SK-MEL-5 (cell line): ENCODE results near the gene ABCB9. TPM values are rescaled to one million over a fixed set of nuclear protein-coding genes. Genes with fewer than 3 reads are reported as not detected.

Source experiments
- DNase-seq: peaks from one replicate; pipeline ENCODE4 v3.0.0-alpha.2; 2016; ENCODE audit warnings: low read depth, low spot score
- in situ Hi-C: cut with HindIII; loops from 2 replicates; pipeline ENCODE4 v1.10.0; 2016; ENCODE audit warnings: low sequenced_read_pairs, high pct_unique_total_duplicates, low pct_unique_long_range_greater_than_20kb
- total RNA-seq: library from RNA; depleted of rRNA; stranded (reverse); fragments of >200 nt; shearing (Covaris generic); gene quantifications from 2 replicates; pipeline ENCODE4 v1.2.3, GENCODE V29; 2014

ABCB9 gene
- total RNA-seq, 1 experiment from 2014 or later: 8.3 TPM

GRCh38 chr12:122985338-122986257, 19.3 kb upstream of the ABCB9 start:
- in situ Hi-C loops: no loop called here
- DNase-seq: no peak

- in situ Hi-C loops: no loop called here
- no peak for DNase-seq
Measured at GRCh38 chr12:122984612-122985337, 18.5 kb upstream of the ABCB9 start.

GRCh38 chr12:122983789-122984515, 17.7 kb upstream of the ABCB9 start:
- in situ Hi-C loops: no loop called here
- no peak for DNase-seq

GRCh38 chr12:122982963-122983788, 16.9 kb upstream of the ABCB9 start:
- in situ Hi-C loops: no loop called here
- DNase-seq: no peak

- DNase-seq: no peak
Measured at GRCh38 chr12:122982477-122982815, 16.2 kb upstream of the ABCB9 start.

GRCh38 chr12:122981587-122982476, 15.6 kb upstream of the ABCB9 start:
- in situ Hi-C loops: no loop called here
- no peak for DNase-seq

More at GRCh38 chr12:122982477-122982815, 16.2 kb upstream of the ABCB9 start:
- in situ Hi-C loops: no loop called here

- in situ Hi-C loops: no loop called here
- DNase-seq: no peak
Measured at GRCh38 chr12:122981036-122981471, 14.8 kb upstream of the ABCB9 start.

GRCh38 chr12:122980183-122981035, 14.1 kb upstream of the ABCB9 start, which contains the start of gene ARL6IP4:
Gene ARL6IP4, plus strand, starts transcription at chr12:122980681. Its CDS starts 459 bp downstream, at chr12:122981140.
- peak; percentile 53 for DNase-seq
- in situ Hi-C loops: no loop called here

GRCh38 chr12:122979908-122980182, 13.6 kb upstream of the ABCB9 start:
- DNase-seq: no peak
- in situ Hi-C loops: no loop called here

GRCh38 chr12:122979001-122979907, 13.0 kb upstream of the ABCB9 start:
- no peak for DNase-seq
- in situ Hi-C loops: no loop called here

GRCh38 chr12:122978507-122978955, 12.3 kb upstream of the ABCB9 start:
- in situ Hi-C loops: no loop called here
- DNase-seq: no peak

GRCh38 chr12:122977655-122978392, 11.6 kb upstream of the ABCB9 start:
- in situ Hi-C loops: no loop called here
- no peak for DNase-seq

- in situ Hi-C loops: no loop called here
- DNase-seq: no peak
Measured at GRCh38 chr12:122977153-122977552, 10.9 kb upstream of the ABCB9 start.

- in situ Hi-C loops: no loop called here
- no peak for DNase-seq
Measured at GRCh38 chr12:122976648-122976975, 10.3 kb upstream of the ABCB9 start.
